ENCODE results near the gene NCOA7. TPM values are rescaled to one million over a fixed set of nuclear protein-coding genes. Genes with fewer than 3 reads are reported as not detected.

NCOA7 gene
- total RNA-seq, 1 experiment from 2014 or later = 14.4 TPM

DNA sequence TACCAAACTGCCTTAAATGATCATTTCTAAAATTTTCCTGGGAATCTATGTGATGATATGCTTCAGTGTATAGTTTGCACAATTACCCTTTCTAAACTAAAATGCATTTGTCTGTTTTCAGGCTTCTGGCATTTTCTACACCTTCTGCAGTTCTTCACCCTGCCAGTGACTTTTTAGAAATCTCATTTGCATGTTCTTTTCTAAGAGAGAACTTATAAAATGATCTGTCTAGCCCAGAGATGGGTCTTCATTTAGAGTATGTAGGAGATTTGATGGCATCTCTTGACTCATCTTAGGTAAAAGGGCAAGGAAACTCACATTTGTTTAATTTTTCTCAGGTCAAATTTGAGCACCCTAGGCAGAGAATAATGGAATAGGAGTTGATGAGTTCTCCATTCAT is 17.8 kb downstream of the NCOA7 start:
- ChIA-PET CTCF (no interaction called here), POLR2A (no interaction called here)
- H3K4me3 Mint-ChIP-seq = no peak overlapping the region
- TF ChIP-seq GTF2I (CRISPR knock-in tag; conservative IDR thresholded peaks at IDR 0.05) (no peak), SMAD4 (CRISPR knock-in tag; IDR thresholded peaks at IDR 0.05) (no peak), PRRX2 (CRISPR knock-in tag; IDR thresholded peaks at IDR 0.05) (no peak), ZBTB21 (CRISPR knock-in tag; IDR thresholded peaks at IDR 0.05; ENCODE audit: borderline replicate concordance) (no peak), NFYB (CRISPR knock-in tag; conservative IDR thresholded peaks at IDR 0.05; ENCODE audit: low read depth) (no peak), SMAD3 (CRISPR knock-in tag; IDR thresholded peaks at IDR 0.05; ENCODE audit: borderline replicate concordance) (no peak)
- no peaks in the 10 kb centered on the region for H3K36me3 Mint-ChIP-seq
- no peaks in the 10 kb centered on the region for H3K9me3 Mint-ChIP-seq
- H3K27me3 Mint-ChIP-seq (ENCODE audit: low read depth) = no peaks in the 10 kb centered on the region
- DNase-seq (ENCODE audit: low spot score) = no peak
- H3K4me1 Mint-ChIP-seq = peaks cover 6% of the 10 kb centered on the region; the same call in 1 of the 2 replicates
- no peak overlapping the region for H3K27ac Mint-ChIP-seq
- ATAC-seq = no peak

DNA sequence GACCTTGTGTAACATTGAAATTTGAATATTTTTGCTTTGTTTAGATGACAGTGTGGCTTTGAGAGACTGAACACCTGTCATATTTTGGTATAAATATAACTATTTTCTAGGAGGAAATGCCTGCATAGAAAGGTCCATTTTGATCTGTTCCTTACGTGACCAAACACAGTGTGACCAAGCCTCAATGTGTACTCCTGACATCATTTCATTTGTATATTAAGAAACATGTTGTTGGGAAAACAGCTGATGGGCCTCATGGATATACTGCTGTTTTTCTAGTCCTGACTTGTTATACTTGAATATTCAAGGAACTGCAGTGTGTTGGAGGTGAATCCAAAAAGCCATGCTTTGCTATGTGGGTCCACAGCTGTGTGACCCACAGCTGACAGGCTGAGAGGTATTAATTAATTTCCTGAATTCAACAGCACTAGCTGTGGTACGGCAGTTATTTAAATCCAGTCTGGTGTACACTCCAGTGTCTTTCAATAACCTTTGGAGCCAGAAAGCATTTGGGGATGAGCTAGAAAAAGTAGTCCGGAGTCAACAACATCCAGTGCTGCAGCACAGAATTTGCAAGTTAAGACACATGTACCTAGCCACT is 18.9 kb downstream of the NCOA7 start:
- Mint-ChIP-seq H3K27me3 (ENCODE audit: low read depth) (no peaks in the 10 kb centered on the region), H3K4me3 (no peak overlapping the region), H3K9me3 (no peaks in the 10 kb centered on the region), H3K4me1 (peaks cover 6% of the 10 kb centered on the region; the same call in 1 of the 2 replicates), H3K36me3 (no peaks in the 10 kb centered on the region), H3K27ac (no peak overlapping the region)
- ChIA-PET POLR2A (interaction anchor here (1.3 kb wide), 1 partner anchor 19 kb away, joined by 3 read pairs; the partner anchor contains the start of gene NCOA7), CTCF (no interaction called here)
- DNase-seq (ENCODE audit: low spot score) = no peak
- ATAC-seq = no peak
- TF ChIP-seq ZNF416 (CRISPR knock-in tag; IDR thresholded peaks at IDR 0.05) (no peak), RELA (CRISPR knock-in tag; IDR thresholded peaks at IDR 0.05; ENCODE audit: borderline replicate concordance) (no peak), TEAD4 (CRISPR knock-in tag; IDR thresholded peaks at IDR 0.05) (no peak), ZNF219 (CRISPR knock-in tag; IDR thresholded peaks at IDR 0.05; ENCODE audit: borderline replicate concordance) (no peak), ZNF263 (CRISPR knock-in tag; IDR thresholded peaks at IDR 0.05; ENCODE audit: low read depth) (no peak), PRRX2 (CRISPR knock-in tag; IDR thresholded peaks at IDR 0.05) (no peak), ZNF138 (CRISPR knock-in tag; conservative IDR thresholded peaks at IDR 0.05) (no peak), ESRRA (CRISPR knock-in tag; IDR thresholded peaks at IDR 0.05; ENCODE audit: borderline replicate concordance) (no peak), ZNF317 (CRISPR knock-in tag; IDR thresholded peaks at IDR 0.05; ENCODE audit: borderline replicate concordance, low read depth) (no peak), CREB1 (CRISPR knock-in tag; IDR thresholded peaks at IDR 0.05) (no peak), NFYB (CRISPR knock-in tag; conservative IDR thresholded peaks at IDR 0.05; ENCODE audit: low read depth) (no peak), KAT7 (CRISPR knock-in tag; IDR thresholded peaks at IDR 0.05; ENCODE audit: borderline replicate concordance) (no peak), GRHL2 (CRISPR knock-in tag; IDR thresholded peaks at IDR 0.05; ENCODE audit: insufficient replicate concordance, severe bottlenecking) (no peak), NFATC4 (CRISPR knock-in tag; IDR thresholded peaks at IDR 0.05) (no peak)
- TF ChIP-seq, protein P1, sequence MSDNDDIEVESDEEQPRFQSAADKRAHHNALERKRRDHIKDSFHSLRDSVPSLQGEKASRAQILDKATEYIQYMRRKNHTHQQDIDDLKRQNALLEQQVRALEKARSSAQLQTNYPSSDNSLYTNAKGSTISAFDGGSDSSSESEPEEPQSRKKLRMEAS (CRISPR knock-in tag; IDR thresholded peaks at IDR 0.05) = no peak
- TF ChIP-seq, protein P2, sequence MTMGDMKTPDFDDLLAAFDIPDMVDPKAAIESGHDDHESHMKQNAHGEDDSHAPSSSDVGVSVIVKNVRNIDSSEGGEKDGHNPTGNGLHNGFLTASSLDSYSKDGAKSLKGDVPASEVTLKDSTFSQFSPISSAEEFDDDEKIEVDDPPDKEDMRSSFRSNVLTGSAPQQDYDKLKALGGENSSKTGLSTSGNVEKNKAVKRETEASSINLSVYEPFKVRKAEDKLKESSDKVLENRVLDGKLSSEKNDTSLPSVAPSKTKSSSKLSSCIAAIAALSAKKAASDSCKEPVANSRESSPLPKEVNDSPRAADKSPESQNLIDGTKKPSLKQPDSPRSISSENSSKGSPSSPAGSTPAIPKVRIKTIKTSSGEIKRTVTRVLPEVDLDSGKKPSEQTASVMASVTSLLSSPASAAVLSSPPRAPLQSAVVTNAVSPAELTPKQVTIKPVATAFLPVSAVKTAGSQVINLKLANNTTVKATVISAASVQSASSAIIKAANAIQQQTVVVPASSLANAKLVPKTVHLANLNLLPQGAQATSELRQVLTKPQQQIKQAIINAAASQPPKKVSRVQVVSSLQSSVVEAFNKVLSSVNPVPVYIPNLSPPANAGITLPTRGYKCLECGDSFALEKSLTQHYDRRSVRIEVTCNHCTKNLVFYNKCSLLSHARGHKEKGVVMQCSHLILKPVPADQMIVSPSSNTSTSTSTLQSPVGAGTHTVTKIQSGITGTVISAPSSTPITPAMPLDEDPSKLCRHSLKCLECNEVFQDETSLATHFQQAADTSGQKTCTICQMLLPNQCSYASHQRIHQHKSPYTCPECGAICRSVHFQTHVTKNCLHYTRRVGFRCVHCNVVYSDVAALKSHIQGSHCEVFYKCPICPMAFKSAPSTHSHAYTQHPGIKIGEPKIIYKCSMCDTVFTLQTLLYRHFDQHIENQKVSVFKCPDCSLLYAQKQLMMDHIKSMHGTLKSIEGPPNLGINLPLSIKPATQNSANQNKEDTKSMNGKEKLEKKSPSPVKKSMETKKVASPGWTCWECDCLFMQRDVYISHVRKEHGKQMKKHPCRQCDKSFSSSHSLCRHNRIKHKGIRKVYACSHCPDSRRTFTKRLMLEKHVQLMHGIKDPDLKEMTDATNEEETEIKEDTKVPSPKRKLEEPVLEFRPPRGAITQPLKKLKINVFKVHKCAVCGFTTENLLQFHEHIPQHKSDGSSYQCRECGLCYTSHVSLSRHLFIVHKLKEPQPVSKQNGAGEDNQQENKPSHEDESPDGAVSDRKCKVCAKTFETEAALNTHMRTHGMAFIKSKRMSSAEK (CRISPR knock-in tag; IDR thresholded peaks at IDR 0.05; ENCODE audit: borderline replicate concordance) = no peak
- TF ChIP-seq, protein P3, sequence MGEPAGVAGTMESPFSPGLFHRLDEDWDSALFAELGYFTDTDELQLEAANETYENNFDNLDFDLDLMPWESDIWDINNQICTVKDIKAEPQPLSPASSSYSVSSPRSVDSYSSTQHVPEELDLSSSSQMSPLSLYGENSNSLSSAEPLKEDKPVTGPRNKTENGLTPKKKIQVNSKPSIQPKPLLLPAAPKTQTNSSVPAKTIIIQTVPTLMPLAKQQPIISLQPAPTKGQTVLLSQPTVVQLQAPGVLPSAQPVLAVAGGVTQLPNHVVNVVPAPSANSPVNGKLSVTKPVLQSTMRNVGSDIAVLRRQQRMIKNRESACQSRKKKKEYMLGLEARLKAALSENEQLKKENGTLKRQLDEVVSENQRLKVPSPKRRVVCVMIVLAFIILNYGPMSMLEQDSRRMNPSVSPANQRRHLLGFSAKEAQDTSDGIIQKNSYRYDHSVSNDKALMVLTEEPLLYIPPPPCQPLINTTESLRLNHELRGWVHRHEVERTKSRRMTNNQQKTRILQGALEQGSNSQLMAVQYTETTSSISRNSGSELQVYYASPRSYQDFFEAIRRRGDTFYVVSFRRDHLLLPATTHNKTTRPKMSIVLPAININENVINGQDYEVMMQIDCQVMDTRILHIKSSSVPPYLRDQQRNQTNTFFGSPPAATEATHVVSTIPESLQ (CRISPR knock-in tag; IDR thresholded peaks at IDR 0.05) = no peak
- TF ChIP-seq, protein P4, sequence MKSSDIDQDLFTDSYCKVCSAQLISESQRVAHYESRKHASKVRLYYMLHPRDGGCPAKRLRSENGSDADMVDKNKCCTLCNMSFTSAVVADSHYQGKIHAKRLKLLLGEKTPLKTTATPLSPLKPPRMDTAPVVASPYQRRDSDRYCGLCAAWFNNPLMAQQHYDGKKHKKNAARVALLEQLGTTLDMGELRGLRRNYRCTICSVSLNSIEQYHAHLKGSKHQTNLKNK (CRISPR knock-in tag; IDR thresholded peaks at IDR 0.05) = no peak
